ENCODE data around the gene CDH11.

The CDH11 gene

DNA sequence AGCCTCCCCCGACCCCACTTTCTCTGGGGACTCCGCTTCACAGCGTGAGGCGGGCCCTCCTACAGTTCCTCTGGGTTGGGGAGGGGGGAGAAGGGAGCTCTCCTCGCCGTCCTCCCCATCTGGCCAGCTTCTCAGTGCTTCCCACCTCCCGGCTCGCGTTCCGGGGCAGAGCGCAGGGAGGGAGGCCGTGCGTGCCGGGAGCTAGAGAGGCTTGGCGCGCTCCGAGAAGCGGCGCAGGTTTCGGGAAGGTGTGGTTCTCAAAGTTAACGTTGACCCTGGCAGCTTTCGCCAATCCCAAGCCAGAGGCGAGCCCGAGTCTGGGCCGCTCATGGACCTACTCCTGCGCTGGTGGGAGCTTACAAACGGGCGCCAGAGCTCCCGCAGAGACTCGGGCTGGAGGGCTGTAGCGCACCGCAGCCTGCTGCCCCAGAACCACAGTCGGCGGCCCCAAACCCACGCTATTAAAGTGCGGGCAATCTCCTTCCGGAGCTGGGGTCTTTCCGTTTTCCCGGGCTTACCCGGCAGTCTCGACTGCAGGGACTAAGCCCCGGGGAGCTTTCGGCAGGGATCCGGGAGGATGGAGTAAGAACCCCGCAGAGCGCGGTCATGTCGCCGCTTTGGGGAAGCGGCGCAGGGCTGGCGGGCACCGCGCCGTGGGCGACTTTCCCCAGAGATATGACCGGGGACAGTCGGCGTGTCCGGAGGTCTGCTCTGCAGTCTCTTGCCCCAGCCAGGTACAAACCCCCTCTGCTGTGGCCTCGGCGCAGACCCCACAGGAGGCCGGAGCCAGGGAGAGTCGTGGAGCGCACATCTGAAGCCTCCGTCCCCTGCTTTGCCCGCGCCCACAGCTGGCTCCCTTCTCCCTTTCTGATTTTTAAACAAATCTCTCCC, 787 bp downstream of the CDH11 start:
- Mint-ChIP-seq H3K27me3 (peaks cover 64% of the 10 kb centered on the region), H3K4me1 (no peaks in the 10 kb centered on the region), H3K9me3 (no peaks in the 10 kb centered on the region), H3K4me3 (no peak overlapping the region), H3K36me3 (no peaks in the 10 kb centered on the region), H3K27ac (no peak overlapping the region)
- DNase-seq: no peak
- CTCF ChIA-PET: no interaction called here

DNA sequence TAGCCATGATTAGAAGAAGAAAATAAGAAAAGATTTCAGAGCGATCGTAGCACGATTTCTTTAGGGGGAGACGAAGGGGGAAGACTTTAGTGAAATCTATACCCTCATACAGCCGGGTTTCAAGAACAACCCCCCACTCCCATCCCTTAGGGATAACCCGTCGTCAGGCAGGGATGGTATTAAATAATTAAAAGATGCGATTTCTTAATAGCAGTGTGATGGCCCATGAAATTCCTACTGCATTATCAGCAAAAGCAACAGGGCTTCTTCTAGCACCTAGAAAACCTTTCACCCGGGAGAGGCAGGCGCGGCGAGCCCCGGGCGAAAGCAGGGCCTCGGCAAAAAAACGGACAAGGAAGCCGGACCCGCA, 1.4 kb downstream of the CDH11 start:
- peak overlapping the region; percentile 17 for H3K27ac Mint-ChIP-seq
- H3K27me3 Mint-ChIP-seq: peaks cover 59% of the 10 kb centered on the region
- no peak overlapping the region for H3K4me3 Mint-ChIP-seq
- no peaks in the 10 kb centered on the region for H3K36me3 Mint-ChIP-seq
- H3K4me1 Mint-ChIP-seq: no peaks in the 10 kb centered on the region
- CTCF ChIA-PET: no interaction called here
- DNase-seq: no peak
- no peaks in the 10 kb centered on the region for H3K9me3 Mint-ChIP-seq

- H3K4me3 Mint-ChIP-seq: no peak overlapping the region
- no peaks in the 10 kb centered on the region for H3K36me3 Mint-ChIP-seq
- H3K4me1 Mint-ChIP-seq: no peaks in the 10 kb centered on the region
- H3K9me3 Mint-ChIP-seq: no peaks in the 10 kb centered on the region
- CTCF ChIA-PET: no interaction called here
- H3K27ac Mint-ChIP-seq: peak overlapping the region; percentile 17
- no peak for DNase-seq
- H3K27me3 Mint-ChIP-seq: peaks cover 59% of the 10 kb centered on the region
These were observed 1.9 kb downstream of the CDH11 start for GRCh38 chr16:65119901-65120401.

GRCh38 chr16:65119435-65119834, 2.4 kb downstream of the CDH11 start:
- Mint-ChIP-seq H3K9me3 (no peaks in the 10 kb centered on the region), H3K27me3 (peaks cover 57% of the 10 kb centered on the region), H3K36me3 (no peaks in the 10 kb centered on the region), H3K4me1 (no peaks in the 10 kb centered on the region), H3K4me3 (no peak overlapping the region), H3K27ac (no peak overlapping the region)
- CTCF ChIA-PET: no interaction called here
- no peak for DNase-seq

- no peaks in the 10 kb centered on the region for H3K36me3 Mint-ChIP-seq
- H3K9me3 Mint-ChIP-seq: no peaks in the 10 kb centered on the region
- CTCF ChIA-PET: no interaction called here
- H3K27me3 Mint-ChIP-seq: peaks cover 52% of the 10 kb centered on the region
- DNase-seq: no peak
- no peak overlapping the region for H3K27ac Mint-ChIP-seq
- H3K4me1 Mint-ChIP-seq: no peaks in the 10 kb centered on the region
- no peak overlapping the region for H3K4me3 Mint-ChIP-seq
These were observed 3.0 kb downstream of the CDH11 start for GRCh38 chr16:65118871-65119270.

DNA sequence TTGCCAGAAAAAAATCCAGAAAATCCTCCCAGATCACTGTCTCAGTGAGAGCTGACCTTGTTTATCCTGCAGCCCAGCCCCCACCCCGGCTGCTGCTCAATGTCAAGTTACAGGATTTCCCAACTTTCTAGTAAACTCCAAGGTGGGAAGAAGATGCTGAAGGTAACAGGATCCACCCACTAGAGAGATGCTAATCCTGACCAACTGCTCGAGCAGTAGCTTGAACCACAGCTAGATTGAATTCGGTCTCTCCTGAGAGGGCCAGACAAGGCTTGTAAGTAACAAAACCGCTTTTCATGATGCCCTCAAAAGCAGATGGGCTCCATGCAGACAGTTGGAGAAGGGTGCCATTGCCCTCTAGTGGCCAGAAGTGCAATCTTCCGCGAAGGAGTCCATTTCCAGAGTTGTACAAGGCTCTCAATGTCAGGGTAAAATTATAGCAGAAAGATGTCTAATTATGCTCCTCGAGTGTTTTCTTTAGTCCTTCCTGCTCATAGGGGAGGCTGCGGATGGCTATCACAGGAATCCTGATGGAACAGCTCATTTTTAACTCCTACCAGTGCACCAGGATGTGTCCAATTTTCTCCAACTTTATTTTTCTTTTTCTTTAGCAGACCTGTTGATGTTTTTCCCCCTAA, 3.9 kb downstream of the CDH11 start:
- Mint-ChIP-seq H3K27ac (no peak overlapping the region), H3K4me1 (no peaks in the 10 kb centered on the region), H3K9me3 (no peaks in the 10 kb centered on the region), H3K36me3 (no peaks in the 10 kb centered on the region), H3K27me3 (peaks cover 42% of the 10 kb centered on the region), H3K4me3 (no peak overlapping the region)
- CTCF ChIA-PET: no interaction called here
- DNase-seq: peak; percentile 54

- no peaks in the 10 kb centered on the region for H3K4me1 Mint-ChIP-seq
- H3K9me3 Mint-ChIP-seq: no peaks in the 10 kb centered on the region
- no peak overlapping the region for H3K27ac Mint-ChIP-seq
- H3K4me3 Mint-ChIP-seq: no peak overlapping the region
- CTCF ChIA-PET: no interaction called here
- H3K36me3 Mint-ChIP-seq: no peaks in the 10 kb centered on the region
- DNase-seq: no peak
- H3K27me3 Mint-ChIP-seq: peaks cover 34% of the 10 kb centered on the region
These were observed 4.9 kb downstream of the CDH11 start for GRCh38 chr16:65116818-65117430.

- DNase-seq: no peak
- H3K27ac Mint-ChIP-seq: no peak overlapping the region
- no peaks in the 10 kb centered on the region for H3K4me1 Mint-ChIP-seq
- H3K27me3 Mint-ChIP-seq: peaks cover 27% of the 10 kb centered on the region
- peaks cover 2% of the 10 kb centered on the region for H3K9me3 Mint-ChIP-seq
- no peak overlapping the region for H3K4me3 Mint-ChIP-seq
- CTCF ChIA-PET: no interaction called here
- no peaks in the 10 kb centered on the region for H3K36me3 Mint-ChIP-seq
These were observed 5.6 kb downstream of the CDH11 start for GRCh38 chr16:65116216-65116615.

DNA sequence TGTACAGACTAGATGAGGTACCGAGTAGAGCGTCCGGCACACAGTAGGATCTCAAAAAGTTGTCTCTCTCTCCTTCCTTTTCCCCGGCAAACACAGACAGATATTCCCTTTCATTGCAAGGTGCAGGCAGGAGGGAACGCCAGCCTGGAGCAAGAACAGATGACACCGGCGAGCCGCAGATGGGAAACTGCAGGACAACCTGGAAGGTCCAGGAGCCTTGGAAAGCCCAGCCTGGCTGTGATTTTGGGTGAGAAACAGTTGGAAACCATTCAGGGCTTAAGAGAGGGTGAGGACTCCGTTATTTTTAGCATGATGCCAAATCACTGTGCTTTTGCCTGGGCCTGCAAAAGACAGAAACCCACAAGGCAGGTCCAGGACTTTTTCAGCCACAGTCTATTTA, 7.3 kb downstream of the CDH11 start:
- Mint-ChIP-seq H3K4me3 (no peak overlapping the region), H3K27me3 (peaks cover 11% of the 10 kb centered on the region), H3K27ac (no peak overlapping the region), H3K36me3 (no peaks in the 10 kb centered on the region), H3K4me1 (no peaks in the 10 kb centered on the region), H3K9me3 (peaks cover 3% of the 10 kb centered on the region)
- no peak for DNase-seq
- CTCF ChIA-PET: no interaction called here

- H3K9me3 Mint-ChIP-seq: peaks cover 3% of the 10 kb centered on the region
- no peak overlapping the region for H3K4me3 Mint-ChIP-seq
- H3K27me3 Mint-ChIP-seq: peaks cover 7% of the 10 kb centered on the region
- DNase-seq: no peak
- no peak overlapping the region for H3K27ac Mint-ChIP-seq
- CTCF ChIA-PET: no interaction called here
- H3K4me1 Mint-ChIP-seq: no peaks in the 10 kb centered on the region
- H3K36me3 Mint-ChIP-seq: no peaks in the 10 kb centered on the region
These were observed 8.4 kb downstream of the CDH11 start for GRCh38 chr16:65113441-65113840.

GRCh38 chr16:65111306-65111705, 10.6 kb downstream of the CDH11 start:
- Mint-ChIP-seq H3K4me3 (no peak overlapping the region), H3K4me1 (no peaks in the 10 kb centered on the region), H3K27me3 (no peaks in the 10 kb centered on the region), H3K9me3 (peaks cover 3% of the 10 kb centered on the region), H3K27ac (no peak overlapping the region), H3K36me3 (no peaks in the 10 kb centered on the region)
- no peak for DNase-seq
- CTCF ChIA-PET: no interaction called here

DNA sequence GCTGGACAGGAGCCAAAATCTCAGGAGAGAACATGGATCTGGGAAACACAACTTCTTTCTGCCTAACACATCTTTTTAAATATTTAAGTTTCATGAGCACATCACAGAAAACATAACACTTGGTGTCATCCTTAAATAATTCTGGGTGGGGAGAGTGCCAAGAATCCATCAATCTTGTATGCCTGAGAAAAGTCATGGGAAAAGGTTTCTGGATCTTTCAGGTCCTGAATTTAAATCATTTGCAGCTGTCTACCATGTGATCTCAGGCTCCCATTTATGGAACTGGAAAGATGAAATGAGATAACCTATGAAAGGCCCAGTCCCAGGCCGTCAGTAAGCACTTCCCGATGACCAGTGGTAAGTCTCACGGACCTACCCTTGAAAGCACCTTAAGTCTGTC, 15.1 kb downstream of the CDH11 start:
- CTCF ChIA-PET: no interaction called here
- H3K4me1 Mint-ChIP-seq: no peaks in the 10 kb centered on the region
- no peak for DNase-seq
- H3K27me3 Mint-ChIP-seq: no peaks in the 10 kb centered on the region
- H3K27ac Mint-ChIP-seq: no peak overlapping the region
- H3K4me3 Mint-ChIP-seq: no peak overlapping the region
- no peaks in the 10 kb centered on the region for H3K36me3 Mint-ChIP-seq
- H3K9me3 Mint-ChIP-seq: peaks cover 3% of the 10 kb centered on the region

- Mint-ChIP-seq H3K4me1 (no peaks in the 10 kb centered on the region), H3K27ac (peak overlapping the region; percentile 68), H3K36me3 (no peaks in the 10 kb centered on the region), H3K27me3 (no peaks in the 10 kb centered on the region), H3K4me3 (no peak overlapping the region), H3K9me3 (peaks cover under 1% of the 10 kb centered on the region)
- CTCF ChIA-PET: no interaction called here
- DNase-seq: no peak
These were observed 16.7 kb downstream of the CDH11 start for GRCh38 chr16:65105171-65105570.

- Mint-ChIP-seq H3K27me3 (no peaks in the 10 kb centered on the region), H3K4me3 (no peak overlapping the region), H3K36me3 (no peaks in the 10 kb centered on the region), H3K4me1 (no peaks in the 10 kb centered on the region), H3K27ac (no peak overlapping the region), H3K9me3 (peaks cover 3% of the 10 kb centered on the region)
- no peak for DNase-seq
- CTCF ChIA-PET: no interaction called here
These were observed 17.4 kb downstream of the CDH11 start for GRCh38 chr16:65104471-65104870.

DNA sequence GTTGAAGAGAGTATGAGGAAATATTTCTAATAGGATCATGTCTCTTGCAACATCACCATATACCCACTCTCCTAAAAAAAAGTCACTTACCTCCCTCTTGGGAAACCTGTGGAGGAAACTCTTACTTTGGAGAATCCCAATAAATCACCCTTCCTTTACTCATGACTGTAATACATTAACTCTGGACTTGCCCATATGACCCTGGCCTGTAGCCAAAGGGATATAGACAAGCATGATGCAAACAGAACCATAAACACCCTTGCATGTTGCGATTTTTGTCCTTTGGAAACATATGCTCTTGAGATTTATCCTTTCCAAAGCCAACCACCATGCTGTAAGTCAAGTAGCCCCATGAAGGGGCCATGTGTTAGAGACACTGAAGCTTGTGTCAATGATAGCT, 19.5 kb downstream of the CDH11 start:
- DNase-seq: no peak
- Mint-ChIP-seq H3K27me3 (no peaks in the 10 kb centered on the region), H3K9me3 (peaks cover 3% of the 10 kb centered on the region), H3K36me3 (no peaks in the 10 kb centered on the region), H3K4me3 (no peak overlapping the region), H3K27ac (no peak overlapping the region), H3K4me1 (no peaks in the 10 kb centered on the region)
- CTCF ChIA-PET: no interaction called here

All from activated naive CD4-positive, alpha-beta T cell treated with anti-CD3 and anti-CD28 coated beads, Interleukin-2, amount 10 ng/mL, durations not matched to agents 7 days and 5 days (primary cell).